HG03460 (cell line): Measurements from ENCODE around the gene VPS51.
"Not testable (repeated sequence)": the region's sequence is repeated elsewhere in the genome, so short reads cannot be mapped to it uniquely, and the experiment has no call there.

Source experiments
- ATAC-seq: cut with Tn5 transposase; IDR thresholded peaks from one replicate; pipeline ENCODE4 v1.9.1; 2021; ENCODE audit not compliant: unreplicated experiment

VPS51 gene

DNA sequence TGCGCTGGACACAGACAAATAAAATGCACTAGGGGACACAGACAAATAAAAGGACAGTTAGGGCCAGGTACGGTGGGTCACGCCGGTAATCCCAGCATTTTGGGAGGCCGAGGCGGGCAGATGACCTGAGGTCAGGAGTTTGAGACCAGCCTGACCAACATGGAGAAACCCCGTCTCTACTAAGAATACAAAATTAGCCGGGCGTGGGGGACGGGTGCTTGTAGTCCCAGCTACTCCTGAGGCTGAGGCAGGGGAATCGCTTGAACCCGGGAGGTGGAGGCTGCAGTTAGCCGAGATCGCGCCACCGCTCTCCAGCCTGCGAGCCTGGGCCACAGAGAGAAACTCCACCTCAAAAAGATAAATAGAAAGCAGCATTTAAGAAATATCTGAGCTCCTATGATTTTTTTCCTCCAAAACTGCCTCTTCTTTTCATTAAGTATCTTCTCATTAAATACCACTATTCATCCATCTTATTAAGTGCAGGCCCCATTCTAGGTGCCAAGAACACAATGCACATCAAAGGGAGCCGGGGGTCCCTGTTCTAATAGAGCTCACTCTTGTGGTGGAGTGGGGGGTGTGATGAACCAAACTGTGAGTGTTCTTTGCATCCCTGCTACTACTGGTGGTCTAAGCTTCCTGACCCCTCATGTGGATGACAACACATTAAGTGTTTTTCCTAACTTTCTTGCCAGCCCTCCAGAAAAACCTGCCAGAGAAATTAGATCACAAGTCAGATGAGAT lies 22.3 kb downstream of the VPS51 start:
- no peak for ATAC-seq

DNA sequence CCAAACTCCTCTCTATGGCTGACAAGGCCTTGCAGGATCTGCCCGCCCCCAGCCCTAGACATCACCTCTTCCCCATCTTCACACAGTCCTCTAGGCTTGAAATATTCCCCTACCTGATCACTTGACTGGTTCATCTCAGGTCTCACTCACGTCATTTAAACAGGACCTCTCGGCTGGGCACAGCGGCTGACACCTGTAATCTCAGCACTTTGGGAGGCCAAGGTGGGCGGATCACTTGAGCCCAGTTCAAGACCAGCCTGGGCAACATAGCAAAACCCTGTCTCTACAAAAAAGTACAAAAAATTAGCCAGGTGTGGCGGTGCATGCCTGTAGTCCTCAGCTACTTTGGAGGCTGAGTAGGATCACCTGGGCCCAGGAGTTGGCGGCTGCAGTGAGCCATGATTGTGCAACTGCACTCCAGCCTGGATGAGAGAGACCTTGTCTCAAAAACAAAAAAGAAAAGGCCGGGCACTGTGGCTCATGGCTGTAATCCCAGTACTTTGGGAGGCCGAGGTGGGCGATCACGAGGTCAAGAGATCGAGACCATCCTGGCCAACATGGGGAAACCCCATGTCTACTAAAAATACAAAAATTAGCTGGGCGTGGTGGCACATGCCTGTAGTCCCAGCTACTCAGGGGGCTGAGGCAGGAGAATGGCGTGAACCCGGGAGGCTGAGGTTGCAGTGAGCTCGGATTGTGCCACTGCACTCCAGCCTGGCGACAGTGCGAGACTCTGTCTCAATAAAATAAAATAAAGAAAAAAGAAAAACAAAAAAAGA lies 23.1 kb downstream of the VPS51 start:
- ATAC-seq = not testable (repeated sequence)

- no peak for ATAC-seq
These were observed 23.6 kb downstream of the VPS51 start for GRCh38 chr11:65119670-65119995.

DNA sequence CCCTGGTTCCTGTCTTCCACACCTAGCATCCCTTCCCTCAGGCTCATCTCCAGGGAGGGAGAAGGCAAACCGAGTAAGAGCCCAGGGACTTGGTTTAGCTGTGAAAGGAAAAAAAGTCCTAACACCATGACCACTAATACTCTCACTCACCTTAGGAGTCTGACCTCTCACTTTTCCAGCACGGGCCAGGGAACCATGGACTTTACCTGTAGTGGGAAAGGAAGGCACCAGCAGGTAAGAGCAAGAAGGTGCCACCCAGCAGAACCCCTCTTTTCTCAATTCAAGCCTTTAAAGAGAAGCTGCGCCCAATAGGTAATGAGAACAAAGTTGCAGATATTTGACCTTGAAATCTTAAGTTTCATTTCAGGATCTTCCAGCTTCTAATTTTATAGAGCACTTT lies 24.8 kb downstream of the VPS51 start:
- ATAC-seq = no peak

- no peak for ATAC-seq
These were observed 25.4 kb downstream of the VPS51 start for GRCh38 chr11:65121447-65121864.

DNA sequence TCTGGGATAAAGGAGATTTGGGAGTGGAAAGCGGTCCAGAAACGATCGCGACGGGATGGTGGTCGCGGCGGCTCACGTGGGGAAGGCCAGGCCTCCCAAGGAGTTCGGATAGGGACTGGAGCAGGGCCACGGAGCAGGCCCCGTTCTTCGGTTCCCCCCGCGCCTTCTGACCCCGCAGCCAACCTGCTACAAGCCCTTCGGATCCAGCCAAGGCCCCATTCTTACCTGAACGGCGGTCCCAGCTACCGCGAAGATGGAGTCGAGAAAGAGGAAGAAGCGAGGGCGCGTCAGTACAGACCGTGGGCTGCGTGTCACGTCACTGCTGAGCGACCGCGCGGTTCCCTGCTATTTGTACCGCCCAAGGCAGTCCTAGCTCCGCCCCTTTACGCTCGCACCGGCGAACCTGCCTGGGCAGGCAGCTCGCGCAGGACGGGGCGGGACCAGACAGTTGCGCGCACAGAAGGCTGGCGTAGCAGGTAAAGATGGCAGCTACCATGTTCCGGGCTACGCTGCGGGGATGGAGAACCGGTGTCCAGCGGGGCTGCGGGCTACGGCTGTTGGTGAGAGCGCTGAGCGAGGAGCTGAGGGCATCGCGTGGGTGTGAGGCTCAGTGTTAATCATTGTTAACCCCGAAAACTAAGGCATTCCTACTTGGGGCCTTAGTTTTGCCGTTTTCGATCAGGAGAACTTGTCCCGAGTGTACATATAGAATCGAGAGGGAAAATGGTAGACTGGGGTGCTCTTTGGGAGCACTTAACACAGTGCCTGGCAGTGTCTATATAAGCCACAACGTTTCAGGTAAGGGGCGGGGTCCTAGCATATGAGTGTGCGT lies 26.1 kb downstream of the VPS51 start, which contains the start of the genes FAU and MRPL49:
Gene FAU, minus strand, starts transcription at position 270 of the 832 bp plus-strand sequence. CDS start 321 bp downstream, outside the sequence.
Gene MRPL49, plus strand, starts transcription at position 457 of the 832 bp plus-strand sequence. Its CDS starts 26 bp downstream, at position 483.
- peak; percentile 70 for ATAC-seq

GRCh38 chr11:65124480-65125196 lies 28.6 kb downstream of the VPS51 start:
- no peak for ATAC-seq

DNA sequence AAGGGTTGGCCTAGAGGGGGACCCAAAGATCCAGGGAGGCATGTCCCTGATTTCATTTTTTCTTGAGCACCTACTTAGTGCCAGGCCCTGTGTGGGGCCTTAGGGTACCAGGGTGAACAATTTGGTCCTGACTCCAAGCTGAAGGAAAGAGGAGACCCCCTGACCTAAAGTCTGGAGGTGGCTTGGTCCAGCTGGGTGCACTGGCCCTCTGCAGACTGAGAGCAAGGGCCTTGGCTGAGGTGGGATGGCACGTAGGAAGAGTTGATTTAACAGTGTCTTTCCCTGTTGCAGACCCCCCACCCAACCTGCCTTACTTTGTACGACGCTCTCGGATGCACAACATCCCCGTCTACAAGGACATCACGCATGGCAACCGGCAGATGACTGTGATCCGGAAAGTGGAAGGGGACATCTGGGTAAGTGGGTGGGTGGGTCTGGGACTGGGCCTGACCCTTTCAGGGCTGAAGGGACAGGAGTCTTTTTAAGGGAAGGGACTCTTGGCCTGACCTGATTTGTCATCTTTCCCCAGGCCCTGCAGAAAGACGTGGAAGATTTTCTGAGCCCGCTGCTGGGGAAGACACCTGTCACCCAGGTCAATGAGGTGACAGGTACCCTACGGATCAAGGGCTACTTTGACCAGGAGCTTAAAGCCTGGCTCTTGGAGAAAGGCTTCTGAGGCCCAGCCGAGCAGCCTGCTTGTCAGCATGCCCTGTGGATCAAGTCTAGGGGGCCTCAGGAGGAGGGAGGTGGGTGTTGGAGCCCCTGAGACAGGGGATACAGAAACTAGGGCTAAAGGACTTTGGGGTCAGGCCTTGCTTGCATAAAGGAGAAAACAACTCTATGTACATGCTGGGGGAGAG lies 29.4 kb downstream of the VPS51 start:
- no peak for ATAC-seq

DNA sequence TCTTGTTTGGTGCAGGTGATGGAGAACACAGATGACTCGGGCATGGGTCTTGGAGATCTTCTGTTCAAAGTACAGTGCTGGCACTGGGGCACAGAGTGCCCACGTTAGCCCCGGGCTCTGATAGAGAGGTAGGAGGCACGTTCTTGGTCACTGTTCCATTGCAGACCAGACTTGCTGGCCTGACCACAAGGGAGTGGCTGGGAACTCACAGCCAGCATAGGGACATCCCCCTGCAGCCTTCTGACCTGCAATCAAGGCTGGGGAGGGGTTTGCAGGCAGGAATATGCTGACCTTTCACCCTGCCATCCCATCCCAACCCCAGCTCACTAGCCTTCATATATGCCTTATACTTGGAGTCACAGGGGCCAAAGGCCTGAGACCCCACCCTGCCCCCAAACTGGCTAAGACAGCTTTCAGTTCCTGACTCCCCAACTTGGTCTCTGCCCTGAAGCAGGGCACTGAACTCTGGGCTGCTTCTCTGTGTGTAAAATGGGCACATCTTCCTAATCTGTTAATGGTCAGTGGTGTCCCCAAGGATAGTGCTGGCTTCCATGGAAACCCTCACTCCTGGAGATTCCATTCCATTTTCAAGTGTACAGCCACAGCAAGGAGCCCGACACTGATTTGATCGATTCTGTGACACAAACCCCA lies 30.7 kb downstream of the VPS51 start:
- no peak for ATAC-seq

DNA sequence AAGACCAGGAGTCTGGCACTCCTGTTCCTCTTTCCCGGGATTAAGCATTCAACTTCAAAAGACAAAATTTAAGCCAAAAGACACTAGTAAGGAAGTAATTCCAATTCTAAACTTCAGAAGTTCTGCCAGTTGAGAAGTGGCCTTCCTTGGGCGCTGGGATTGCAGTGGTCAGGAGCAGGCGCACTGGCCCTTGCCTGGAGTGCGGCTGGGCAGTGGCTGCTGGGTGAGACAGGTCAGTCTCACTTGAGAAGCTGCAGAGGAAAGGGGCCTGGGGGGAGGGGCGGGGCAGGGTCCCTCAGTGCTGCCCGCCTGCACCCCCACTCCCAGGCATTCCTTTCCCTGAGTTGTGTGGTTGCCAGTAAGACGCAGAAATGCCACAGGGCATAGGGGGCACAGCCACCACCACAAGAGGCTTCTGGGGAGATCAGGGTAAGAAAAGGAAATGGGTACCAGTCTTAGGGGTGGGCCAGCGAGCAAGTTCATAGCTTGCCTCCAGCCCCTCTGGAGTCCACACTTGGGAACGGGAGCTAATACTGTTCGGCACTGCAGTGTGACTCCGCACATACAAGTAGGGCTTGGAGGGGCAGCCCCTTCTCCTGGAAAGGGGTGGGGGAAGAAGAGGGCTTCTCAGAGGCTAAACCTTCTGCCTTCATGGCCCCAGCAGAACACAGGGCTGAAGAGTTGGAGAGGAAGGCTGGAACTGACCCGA lies 31.6 kb downstream of the VPS51 start:
- no peak for ATAC-seq

DNA sequence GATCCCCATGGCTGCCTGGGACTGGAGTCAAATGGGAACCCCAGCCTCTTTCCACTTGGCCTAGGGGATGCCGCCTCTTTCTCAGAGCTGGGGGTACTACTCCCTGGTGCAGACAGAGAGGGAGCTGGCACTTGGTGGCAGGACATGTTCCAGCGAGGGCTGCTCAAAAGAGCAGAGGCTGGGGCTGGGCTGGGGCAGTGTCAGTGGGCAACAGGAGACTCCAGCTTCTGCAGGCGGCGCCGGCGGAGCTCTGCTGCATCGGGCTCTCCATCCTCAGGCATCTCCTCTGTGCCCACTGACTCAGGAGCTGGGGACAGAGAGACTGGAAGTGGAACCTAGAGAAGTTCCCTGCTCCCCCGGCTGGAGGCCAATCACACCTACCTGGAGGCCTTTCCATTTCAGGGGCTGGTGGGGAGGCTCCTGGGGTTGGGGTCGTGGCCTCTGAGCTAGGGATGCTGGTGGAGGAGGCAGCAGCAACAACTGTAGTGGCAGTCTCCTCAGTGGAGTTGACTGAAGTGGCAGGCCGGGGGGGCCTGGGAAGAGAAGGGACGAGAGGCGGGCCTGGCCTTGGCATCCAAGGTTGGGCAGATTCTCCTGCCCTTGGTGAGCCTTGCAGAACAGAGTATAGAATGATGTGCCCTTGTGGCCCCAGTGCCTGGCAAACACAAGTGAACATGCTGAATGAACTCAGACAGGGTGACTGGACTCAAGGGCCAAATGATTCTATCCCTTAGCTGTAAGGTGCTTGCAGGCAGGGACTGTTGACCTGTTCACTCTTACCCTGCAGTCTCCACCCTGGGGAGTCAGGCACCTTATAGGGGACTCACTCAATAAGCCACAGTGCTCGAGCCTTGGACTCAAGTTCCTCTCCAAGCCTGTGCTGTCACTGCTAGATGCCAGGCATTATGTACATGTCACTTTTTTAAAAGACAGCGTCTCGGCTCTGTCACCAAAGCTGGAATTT lies 32.5 kb downstream of the VPS51 start:
- no peak for ATAC-seq

- no peak for ATAC-seq
These were observed 33.8 kb downstream of the VPS51 start for GRCh38 chr11:65129649-65130441.

DNA sequence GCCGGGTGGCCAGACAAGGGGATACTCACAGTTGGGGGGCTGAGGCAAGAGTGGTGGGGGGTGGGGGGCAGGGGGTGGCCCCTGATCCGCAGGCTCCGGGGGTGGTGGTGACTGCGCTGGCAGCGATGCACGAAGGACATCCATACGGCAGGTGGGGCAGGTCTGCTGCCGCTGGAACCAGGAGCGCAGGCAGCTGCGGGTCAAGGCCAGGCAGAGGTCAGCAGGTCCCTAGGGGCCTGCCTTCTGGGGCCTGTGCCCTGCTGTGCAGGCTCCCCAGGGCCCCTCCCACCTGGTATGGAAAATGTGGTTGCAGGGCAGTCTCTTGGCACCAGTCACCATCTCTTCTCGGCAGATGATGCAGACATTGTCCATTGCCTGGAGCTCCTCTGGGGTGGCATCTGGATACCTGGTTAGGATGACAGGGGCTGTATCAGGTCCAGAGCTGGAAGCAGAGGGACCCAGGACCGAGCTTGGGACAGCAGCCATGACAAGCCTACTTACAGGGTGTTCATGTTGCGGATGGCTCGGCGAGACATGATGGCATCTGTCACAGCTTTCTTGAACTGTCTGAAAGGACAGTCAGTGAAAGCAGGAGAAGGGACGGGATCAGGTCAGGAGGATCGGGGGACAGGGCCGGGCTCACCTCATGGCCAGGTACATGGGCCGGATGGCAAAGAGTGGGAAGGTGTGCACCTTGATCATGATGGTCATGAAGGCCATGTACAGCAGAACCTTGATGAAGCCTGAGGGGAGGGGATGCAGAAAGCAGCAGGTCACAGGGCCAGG lies 34.8 kb downstream of the VPS51 start:
- no peak for ATAC-seq

- ATAC-seq = no peak
These were observed 35.4 kb downstream of the VPS51 start for GRCh38 chr11:65131417-65131776.

GRCh38 chr11:65131895-65132237 lies 35.9 kb downstream of the VPS51 start:
- ATAC-seq = no peak
